CD4-positive, alpha-beta T cell treated with Interleukin-10 for 1 hour (primary cell): ENCODE data around the gene CDC123.
"Not testable (repeated sequence)": the region's sequence is repeated elsewhere in the genome, so short reads cannot be mapped to it uniquely, and the experiment has no call there.

Experiments
- DNase-seq: peaks from one replicate; pipeline ENCODE4 v3.0.0-alpha.2; 2020

The CDC123 gene

GRCh38 chr10:12191715-12192114, 4.3 kb upstream of the CDC123 start:
- no peak for DNase-seq

DNA sequence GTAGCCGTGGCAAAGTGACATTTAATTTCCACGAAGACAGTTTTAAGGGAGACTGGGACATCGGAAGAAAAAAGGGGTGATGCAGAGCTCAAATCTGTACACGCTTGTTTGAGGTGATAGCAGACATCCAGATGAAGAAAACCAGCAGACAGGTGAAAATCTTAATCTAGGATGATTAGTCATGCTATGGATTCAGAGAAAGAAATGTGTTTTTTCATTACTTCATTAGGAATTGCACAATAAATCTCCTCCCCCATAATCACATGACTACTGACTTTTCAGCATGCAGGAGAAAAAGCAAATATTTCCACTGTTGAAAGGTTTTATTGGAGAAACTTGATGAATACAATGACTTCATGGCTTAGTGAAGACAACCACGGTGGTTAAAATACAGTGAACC, 2.8 kb upstream of the CDC123 start:
- no peak for DNase-seq

DNA sequence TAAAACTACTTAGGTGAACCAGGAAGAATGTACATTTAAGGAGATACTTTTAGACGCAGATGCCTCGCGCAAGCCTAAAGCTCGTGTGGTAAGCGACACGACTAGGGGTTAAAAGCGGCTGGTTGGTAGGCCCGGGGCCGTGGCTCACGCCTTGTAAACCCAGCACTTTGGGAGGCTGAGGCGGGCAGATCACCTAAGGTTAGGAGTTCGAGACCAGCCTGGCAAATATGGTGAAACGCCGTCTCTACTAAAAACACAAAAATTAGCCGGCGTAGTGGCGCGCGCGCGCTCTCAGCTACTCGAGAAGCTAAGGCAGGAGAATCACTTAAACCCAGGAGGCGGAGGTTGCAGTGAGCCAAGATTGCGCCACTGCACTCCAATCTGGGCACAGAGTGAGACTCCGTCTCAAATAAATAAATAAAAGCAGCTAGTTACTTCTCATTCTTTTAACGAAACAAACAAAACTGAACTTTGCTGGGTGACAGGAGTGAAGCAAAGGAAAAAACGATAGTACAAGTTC, 1.2 kb upstream of the CDC123 start:
- DNase-seq: peak; percentile 38

DNA sequence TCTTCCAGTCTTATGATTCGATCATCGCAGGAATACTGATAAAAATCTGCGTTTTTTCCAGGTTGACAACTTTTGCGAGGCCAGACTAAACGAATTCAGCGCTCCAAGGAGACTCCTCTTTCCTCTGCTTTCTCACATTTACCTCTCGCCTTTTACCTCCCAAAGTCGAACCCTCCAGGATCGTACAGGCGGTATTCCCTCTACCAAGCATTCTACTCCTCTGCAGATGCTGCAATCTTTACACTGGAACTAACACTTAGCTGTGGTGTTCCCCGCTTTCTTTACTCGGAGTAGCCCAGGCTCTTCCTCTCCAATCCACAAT, 746 bp upstream of the CDC123 start:
- peak; percentile 4 for DNase-seq

- no peak for DNase-seq
Observed at GRCh38 chr10:12196531-12197211, 683 bp downstream of the CDC123 start.

GRCh38 chr10:12198156-12198555, 2.2 kb downstream of the CDC123 start:
- no peak for DNase-seq

DNA sequence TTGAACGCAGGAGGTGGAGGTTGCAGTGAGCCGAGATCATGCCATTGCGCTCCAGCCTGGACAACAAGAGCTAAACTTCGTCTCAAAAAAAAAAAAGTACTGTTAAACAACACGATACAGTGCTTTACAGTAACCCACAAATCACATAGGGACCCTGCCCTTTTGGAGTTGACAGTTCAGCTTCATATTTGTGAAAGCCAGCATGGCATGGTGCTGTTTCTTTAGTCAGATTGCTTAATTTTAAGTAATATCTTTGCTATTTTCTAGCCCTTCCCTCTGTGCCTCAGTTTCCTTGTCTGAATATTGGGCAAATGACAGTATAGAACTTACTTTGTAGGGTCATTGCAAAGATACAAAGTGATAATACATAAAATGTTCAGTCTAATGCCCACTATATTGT, 4.9 kb downstream of the CDC123 start:
- no peak for DNase-seq

- DNase-seq: no peak
Observed at GRCh38 chr10:12201543-12201942, 5.6 kb downstream of the CDC123 start.

DNA sequence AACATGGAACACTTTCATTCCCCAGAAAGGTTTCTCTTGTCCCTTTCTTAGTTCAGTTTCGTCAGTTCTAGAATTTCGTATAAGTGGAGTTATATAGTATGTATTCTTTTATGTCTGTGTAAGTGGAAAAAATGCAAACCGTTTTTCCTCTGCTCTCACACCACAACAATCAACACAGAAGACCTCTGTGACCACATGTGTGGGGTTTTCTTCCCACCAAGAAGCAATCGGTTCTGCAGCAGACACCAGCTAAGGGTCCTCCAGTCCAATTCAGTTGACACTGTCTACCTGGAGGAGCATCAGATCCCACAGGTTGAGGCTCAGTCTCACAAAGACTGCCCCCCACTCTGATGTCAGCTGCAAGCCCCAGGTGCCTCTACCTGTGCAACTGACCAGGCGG, 6.2 kb downstream of the CDC123 start:
- DNase-seq: no peak

DNA sequence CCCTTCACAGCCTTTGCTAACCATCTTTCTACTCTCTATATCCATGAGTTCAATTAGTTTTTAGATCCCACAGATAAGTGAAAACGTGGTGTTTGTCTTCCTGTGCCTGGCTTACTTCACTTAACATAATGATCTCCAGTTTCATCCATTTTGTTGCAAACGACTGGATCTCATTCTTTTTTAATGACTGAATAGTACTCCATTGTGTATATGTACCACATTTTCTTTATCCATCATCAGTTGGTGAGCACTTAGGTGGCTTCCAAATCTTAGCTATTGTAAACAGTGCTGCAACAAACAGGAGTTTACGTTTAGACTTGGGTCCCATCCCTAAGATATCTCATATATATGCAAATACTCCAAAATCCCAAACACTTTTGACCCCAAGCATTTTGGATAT, 9.1 kb downstream of the CDC123 start:
- no peak for DNase-seq

GRCh38 chr10:12207114-12207513, 11.1 kb downstream of the CDC123 start:
- DNase-seq: no peak

- DNase-seq: no peak
Observed at GRCh38 chr10:12208460-12208859, 12.5 kb downstream of the CDC123 start.

DNA sequence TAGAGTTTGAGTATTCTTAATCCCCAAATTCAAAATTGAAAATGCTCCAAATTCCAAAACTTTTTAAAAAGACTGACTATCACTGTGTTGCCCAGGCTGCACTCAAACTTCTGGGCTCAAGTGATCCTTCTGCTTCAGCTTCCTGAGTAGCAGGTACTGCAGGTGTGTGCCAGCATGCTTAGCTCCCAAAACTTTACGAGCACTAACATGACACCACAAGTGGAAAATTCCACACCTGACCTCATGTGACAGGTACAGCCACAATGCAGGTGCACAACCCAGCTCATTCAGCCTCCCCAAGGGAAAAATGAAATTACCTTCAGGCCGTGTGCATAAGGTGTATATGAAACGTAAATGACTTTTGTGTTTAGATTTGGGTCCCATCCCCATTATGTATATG, 16.5 kb downstream of the CDC123 start:
- DNase-seq: no peak

- DNase-seq: no peak
Observed at GRCh38 chr10:12213621-12214020, 17.6 kb downstream of the CDC123 start.

GRCh38 chr10:12214093-12214492, 18.1 kb downstream of the CDC123 start:
- no peak for DNase-seq

GRCh38 chr10:12214763-12215218, 18.8 kb downstream of the CDC123 start:
- DNase-seq: peak; percentile 62

- DNase-seq: no peak
Observed at GRCh38 chr10:12218991-12219390, 23.0 kb downstream of the CDC123 start.

- DNase-seq: no peak
Observed at GRCh38 chr10:12221323-12222298, 25.6 kb downstream of the CDC123 start.

DNA sequence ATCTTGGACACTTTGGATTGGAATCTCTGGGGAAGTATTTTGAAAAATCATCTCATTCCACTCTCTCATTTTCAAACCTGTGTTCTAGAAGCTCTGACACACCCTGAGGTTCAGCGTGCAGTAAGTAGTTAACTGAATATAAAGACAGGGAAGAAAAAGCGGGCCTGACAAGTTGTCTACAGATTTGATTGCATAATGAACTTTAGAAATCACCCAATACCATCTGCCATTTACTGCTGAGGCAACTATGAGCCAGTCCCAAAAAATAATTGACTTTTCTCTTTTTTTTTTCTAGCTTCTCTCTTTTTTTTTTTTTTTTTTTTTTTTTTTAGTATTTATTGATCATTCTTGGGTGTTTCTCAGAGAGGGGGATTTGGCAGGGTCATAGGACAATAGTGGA, 29.5 kb downstream of the CDC123 start:
- DNase-seq: no peak

DNA sequence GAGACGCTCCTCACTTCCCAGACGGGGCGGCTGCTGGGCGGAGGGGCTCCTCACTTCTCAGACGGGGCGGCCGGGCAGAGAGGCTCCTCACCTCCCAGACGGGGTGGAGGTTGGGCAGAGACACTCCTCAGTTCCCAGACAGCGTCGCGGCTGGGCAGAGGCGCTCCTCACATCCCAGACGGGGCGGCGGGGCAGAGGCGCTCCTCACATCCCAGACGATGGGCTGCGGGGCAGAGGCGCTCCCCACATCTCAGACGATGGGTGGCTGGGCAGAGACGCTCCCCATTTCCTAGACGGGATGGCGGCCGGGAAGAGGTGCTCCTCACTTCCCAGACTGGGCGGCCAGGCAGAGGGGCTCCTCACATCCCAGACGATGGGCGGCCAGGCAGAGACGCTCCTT, 30.4 kb downstream of the CDC123 start:
- not testable (repeated sequence) for DNase-seq

- no peak for DNase-seq
Observed at GRCh38 chr10:12228851-12229250, 32.9 kb downstream of the CDC123 start.

DNA sequence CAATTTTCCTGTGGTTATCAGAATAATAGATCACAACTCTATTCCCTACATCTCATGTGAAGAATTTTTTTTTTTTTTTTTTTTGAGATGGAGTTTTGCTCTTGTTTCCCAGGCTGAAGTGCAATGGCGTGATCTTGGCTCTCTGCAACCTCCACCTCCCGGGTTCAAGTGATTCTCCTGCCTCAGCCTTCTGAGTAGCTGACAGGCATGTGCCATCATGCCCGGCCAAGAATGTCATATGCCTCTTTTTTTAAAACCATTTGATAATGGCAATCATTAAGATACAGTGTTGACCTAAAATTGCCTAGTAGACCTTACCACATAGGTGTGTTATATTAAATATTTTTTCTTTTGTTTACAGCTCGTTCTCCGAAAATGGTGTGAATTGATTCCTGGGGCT, 38.7 kb downstream of the CDC123 start:
- DNase-seq: not testable (repeated sequence)

GRCh38 chr10:12235116-12235694, 39.2 kb downstream of the CDC123 start:
- DNase-seq: no peak

DNA sequence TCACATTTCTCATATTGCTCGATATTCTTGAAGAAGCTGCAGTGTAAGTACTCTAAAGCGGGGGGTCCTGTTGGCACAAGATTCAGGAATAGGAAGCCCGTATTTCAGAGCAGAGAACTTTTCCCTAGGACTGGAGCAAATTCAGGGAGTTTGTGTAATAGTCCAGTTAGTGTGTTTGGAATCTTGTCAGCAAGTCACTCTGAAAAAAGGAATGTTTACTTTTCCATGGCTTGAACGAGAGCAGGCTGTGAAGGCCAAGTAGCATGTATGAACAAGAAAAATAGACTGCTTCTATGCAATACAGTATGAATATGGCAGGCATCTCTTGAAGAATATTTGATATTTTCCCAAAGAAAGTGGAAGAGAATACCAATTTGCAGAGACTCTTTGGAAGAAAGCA, 39.8 kb downstream of the CDC123 start:
- no peak for DNase-seq
